IPS DF 6.9 (cell line): Measurements from ENCODE around the gene EPAS1.

Experiments used
- DNase-seq: peaks from one replicate; pipeline ENCODE4 v3.0.0-alpha.2; 2013; ENCODE audit warnings: low read depth, low spot score
- H3K27ac ChIP-seq: one replicate; pipeline ENCODE4 v1.5.1; 2013; ENCODE audit warnings: low read length, control low read depth
- H3K27me3 ChIP-seq: 2 replicates; pipeline ENCODE4 v1.6.1; 2013; ENCODE audit warnings: mild to moderate bottlenecking, low read length; ENCODE audit not compliant: control insufficient read depth, insufficient read depth
- H3K36me3 ChIP-seq: 2 replicates; pipeline ENCODE4 v1.6.1; 2013; ENCODE audit warnings: low read length; ENCODE audit not compliant: control insufficient read depth, insufficient read depth
- H3K4me1 ChIP-seq: 2 replicates; pipeline ENCODE4 v1.6.1; 2013; ENCODE audit warnings: low read length; ENCODE audit not compliant: control insufficient read depth, insufficient read depth
- H3K4me3 ChIP-seq: 2 replicates; pipeline ENCODE4 v1.5.1; 2013; ENCODE audit warnings: mild to moderate bottlenecking, low read length
- H3K9me3 ChIP-seq: 2 replicates; pipeline ENCODE4 v1.6.1; 2013; ENCODE audit warnings: low read length, inconsistent platforms; ENCODE audit not compliant: control insufficient read depth, insufficient read depth
- WGBS: extraction: QIAGEN DNeasy Blood & Tissue Kit; methylation state at CpG from one replicate; pipeline ENCODE4 v1.1.7; 2013; ENCODE audit warnings: mixed read lengths, missing lambda C conversion rate; ENCODE audit not compliant: insufficient read length, insufficient coverage; 5-methylcytosine and 5-hydroxymethylcytosine counted together

Gene EPAS1

GRCh38 chr2:46362667-46363012 lies 65.4 kb downstream of the EPAS1 start:
- Histone ChIP-seq H3K9me3 (no peaks in the 10 kb centered on the region), H3K4me1 (no peaks in the 10 kb centered on the region), H3K4me3 (no peak overlapping the region), H3K27me3 (no peaks in the 10 kb centered on the region), H3K27ac (no peak overlapping the region), H3K36me3 (no peaks in the 10 kb centered on the region)
- no peak for DNase-seq
- no CpG with 5 or more reads among the region's 4 CpGs for WGBS

GRCh38 chr2:46363535-46364170 lies 66.4 kb downstream of the EPAS1 start:
- no CpG with 5 or more reads among the region's 4 CpGs for WGBS
- no peaks in the 10 kb centered on the region for H3K27me3 ChIP-seq
- H3K4me3 ChIP-seq, result no peak overlapping the region
- H3K27ac ChIP-seq, result no peak overlapping the region
- H3K36me3 ChIP-seq, result no peaks in the 10 kb centered on the region
- no peaks in the 10 kb centered on the region for H3K9me3 ChIP-seq
- no peak for DNase-seq
- H3K4me1 ChIP-seq, result no peaks in the 10 kb centered on the region

- Histone ChIP-seq H3K27ac (no peak overlapping the region), H3K4me1 (no peaks in the 10 kb centered on the region), H3K9me3 (no peaks in the 10 kb centered on the region), H3K27me3 (no peaks in the 10 kb centered on the region), H3K4me3 (no peak overlapping the region), H3K36me3 (no peaks in the 10 kb centered on the region)
- WGBS, result no CpG with 5 or more reads among the region's 4 CpGs
- peak; percentile 33 for DNase-seq
Observed at GRCh38 chr2:46364797-46365457, 67.7 kb downstream of the EPAS1 start.

GRCh38 chr2:46365913-46366667 lies 68.9 kb downstream of the EPAS1 start:
- Histone ChIP-seq H3K27ac (no peak overlapping the region), H3K9me3 (no peaks in the 10 kb centered on the region), H3K4me1 (no peaks in the 10 kb centered on the region), H3K36me3 (no peaks in the 10 kb centered on the region), H3K27me3 (no peaks in the 10 kb centered on the region), H3K4me3 (no peak overlapping the region)
- DNase-seq, result no peak
- no CpG with 5 or more reads among the region's 15 CpGs for WGBS

GRCh38 chr2:46366668-46367052 lies 69.5 kb downstream of the EPAS1 start:
- Histone ChIP-seq H3K9me3 (no peaks in the 10 kb centered on the region), H3K27me3 (no peaks in the 10 kb centered on the region), H3K4me1 (no peaks in the 10 kb centered on the region), H3K4me3 (no peak overlapping the region), H3K36me3 (no peaks in the 10 kb centered on the region), H3K27ac (no peak overlapping the region)
- WGBS, result no CpG with 5 or more reads among the region's 9 CpGs
- no peak for DNase-seq

- H3K9me3 ChIP-seq, result no peaks in the 10 kb centered on the region
- H3K4me3 ChIP-seq, result no peak overlapping the region
- H3K27ac ChIP-seq, result no peak overlapping the region
- no peak for DNase-seq
- no peaks in the 10 kb centered on the region for H3K4me1 ChIP-seq
- no peaks in the 10 kb centered on the region for H3K27me3 ChIP-seq
- no peaks in the 10 kb centered on the region for H3K36me3 ChIP-seq
- no CpG with 5 or more reads among the region's 6 CpGs for WGBS
Observed at GRCh38 chr2:46367286-46367685, 70.1 kb downstream of the EPAS1 start.

GRCh38 chr2:46368401-46368800 lies 71.2 kb downstream of the EPAS1 start:
- Histone ChIP-seq H3K4me3 (no peak overlapping the region), H3K27ac (no peak overlapping the region), H3K9me3 (no peaks in the 10 kb centered on the region), H3K4me1 (no peaks in the 10 kb centered on the region), H3K27me3 (no peaks in the 10 kb centered on the region), H3K36me3 (no peaks in the 10 kb centered on the region)
- no CpG with 5 or more reads among the region's 2 CpGs for WGBS
- DNase-seq, result no peak

- H3K36me3 ChIP-seq, result no peaks in the 10 kb centered on the region
- no peaks in the 10 kb centered on the region for H3K27me3 ChIP-seq
- no peaks in the 10 kb centered on the region for H3K4me1 ChIP-seq
Observed at GRCh38 chr2:46369783-46370182, 72.6 kb downstream of the EPAS1 start.

GRCh38 chr2:46371854-46372253 lies 74.6 kb downstream of the EPAS1 start:
- Histone ChIP-seq H3K4me3 (no peak overlapping the region), H3K36me3 (no peaks in the 10 kb centered on the region), H3K4me1 (no peaks in the 10 kb centered on the region), H3K27me3 (no peaks in the 10 kb centered on the region), H3K27ac (no peak overlapping the region), H3K9me3 (no peaks in the 10 kb centered on the region)
- no peak for DNase-seq
- no CpG with 5 or more reads among the region's 1 CpG for WGBS

More at GRCh38 chr2:46369783-46370182, 72.6 kb downstream of the EPAS1 start:
- H3K27ac ChIP-seq, result no peak overlapping the region
- no peaks in the 10 kb centered on the region for H3K9me3 ChIP-seq
- no CpG with 5 or more reads among the region's 5 CpGs for WGBS
- no peak overlapping the region for H3K4me3 ChIP-seq
- no peak for DNase-seq

GRCh38 chr2:46372475-46372874 lies 75.3 kb downstream of the EPAS1 start:
- Histone ChIP-seq H3K4me3 (no peak overlapping the region), H3K9me3 (no peaks in the 10 kb centered on the region), H3K4me1 (no peaks in the 10 kb centered on the region), H3K36me3 (no peaks in the 10 kb centered on the region), H3K27me3 (no peaks in the 10 kb centered on the region), H3K27ac (no peak overlapping the region)
- DNase-seq, result no peak
- no CpG with 5 or more reads among the region's 2 CpGs for WGBS
